SIG-M5 treated with dmso at 0.1 percent for 504 hours (cell line): ENCODE data around the gene RBP5.

Source experiments
- DNase-seq: peaks from one replicate; lab custom pipeline; 2025; ENCODE audit not compliant: unreplicated experiment; lab: John Stamatoyannopoulos, UW

The RBP5 gene

DNA sequence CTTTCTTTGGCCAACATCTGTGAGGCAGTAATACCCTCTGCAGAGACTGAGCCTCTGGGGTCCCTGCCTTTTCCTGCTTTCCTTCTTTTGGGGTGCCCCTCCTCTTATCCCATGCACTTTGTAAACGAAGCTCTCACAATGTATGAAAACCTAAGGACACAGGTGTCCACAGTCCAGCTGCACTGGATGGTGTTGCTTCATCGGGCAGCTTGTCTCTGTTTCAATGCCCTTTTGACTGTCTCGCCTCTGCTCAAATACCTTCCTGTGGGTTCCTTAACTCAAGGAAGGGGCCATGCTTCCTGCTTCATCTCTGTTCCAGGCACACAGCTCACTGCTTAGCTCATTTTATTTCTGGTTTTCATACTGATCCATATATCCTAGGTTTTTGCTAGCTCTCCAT, 26.1 kb downstream of the RBP5 start:
- DNase-seq = no peak

- no peak for DNase-seq
These were observed 27.0 kb downstream of the RBP5 start for GRCh38 chr12:7101694-7102131.

DNA sequence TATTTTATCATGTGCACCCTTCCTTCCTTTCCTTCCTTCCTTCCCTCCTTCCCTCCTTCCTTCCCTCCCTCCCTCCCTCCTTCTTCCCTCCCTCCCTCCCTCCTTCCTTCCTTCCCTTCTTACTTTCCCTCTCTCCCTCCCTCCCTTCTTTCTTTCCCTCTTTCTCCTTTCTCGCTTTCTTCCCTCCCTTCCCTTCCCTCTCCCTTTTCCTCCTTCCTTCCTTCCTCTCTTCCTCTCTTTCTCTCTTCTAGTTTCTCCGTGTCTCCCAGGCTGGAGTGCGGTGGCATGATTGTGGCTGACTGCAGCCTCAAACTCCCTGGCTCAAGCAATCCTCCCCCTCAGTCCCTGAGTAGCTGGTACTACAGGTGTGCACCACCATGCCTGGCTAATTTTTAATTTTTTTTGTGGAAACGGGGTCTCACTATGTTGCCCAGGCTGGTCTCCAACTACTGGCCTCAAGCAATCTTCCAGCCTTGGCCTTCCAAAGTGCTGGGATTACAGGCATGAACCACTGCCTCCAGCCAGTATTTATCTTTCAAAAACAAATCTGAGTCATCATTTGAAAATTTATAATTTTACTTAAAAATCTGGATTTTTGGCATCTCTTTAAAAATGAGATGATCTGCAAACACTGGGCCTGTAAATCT, 27.5 kb downstream of the RBP5 start:
- no peak for DNase-seq

DNA sequence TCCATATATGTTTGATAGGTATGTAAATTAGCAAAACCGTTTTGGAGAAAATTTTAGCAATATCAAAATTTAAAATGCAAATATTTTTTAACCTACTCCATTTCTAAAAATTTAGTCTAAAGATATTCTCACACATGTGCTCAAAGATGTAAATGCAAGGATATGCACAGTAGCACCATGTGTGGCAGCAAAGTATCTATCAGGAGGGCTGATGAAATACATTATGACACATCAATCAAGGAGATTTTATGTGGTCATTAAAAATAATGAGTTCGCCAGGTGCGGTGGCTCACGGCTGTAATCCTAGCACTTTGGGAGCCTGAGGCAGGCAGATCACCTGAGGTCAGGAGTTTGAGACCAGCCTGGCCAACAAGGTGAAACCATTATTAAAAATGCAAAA, 28.4 kb downstream of the RBP5 start:
- DNase-seq = no peak

DNA sequence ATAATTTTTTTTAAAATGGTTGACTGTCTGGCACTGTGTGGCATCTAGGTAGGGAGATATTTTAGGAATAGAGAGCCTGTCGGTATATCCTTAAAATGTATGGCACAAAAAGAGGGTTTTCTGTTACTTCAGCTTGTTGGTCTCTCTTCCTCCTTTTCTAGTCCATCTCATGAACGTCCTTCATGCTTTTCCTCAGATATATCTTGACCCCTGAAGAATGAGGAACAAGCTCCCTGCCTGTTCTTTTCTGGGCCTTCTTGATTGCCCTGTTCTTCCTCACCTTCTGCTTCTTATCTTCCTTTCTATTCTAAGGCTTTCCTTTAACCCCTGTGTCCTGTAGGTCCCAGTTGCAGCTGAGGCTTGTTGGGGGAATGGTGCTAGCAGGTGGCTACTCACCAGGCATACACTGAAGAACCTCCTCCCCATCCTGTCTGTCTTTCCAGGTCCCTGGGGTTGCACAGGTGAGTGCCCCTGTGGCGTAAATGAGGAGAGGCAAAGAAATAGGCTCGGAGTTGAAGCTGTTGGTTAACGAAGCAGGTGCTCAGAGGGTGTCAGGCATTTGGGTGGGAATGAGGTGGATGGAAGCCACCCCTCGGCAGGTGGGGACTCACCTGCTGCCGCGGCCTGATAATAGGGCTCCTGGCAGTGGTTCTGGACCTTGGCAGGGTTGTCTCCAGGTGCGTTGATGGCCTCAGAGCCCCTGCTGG, 29.2 kb downstream of the RBP5 start:
- peak; percentile 48 for DNase-seq

DNA sequence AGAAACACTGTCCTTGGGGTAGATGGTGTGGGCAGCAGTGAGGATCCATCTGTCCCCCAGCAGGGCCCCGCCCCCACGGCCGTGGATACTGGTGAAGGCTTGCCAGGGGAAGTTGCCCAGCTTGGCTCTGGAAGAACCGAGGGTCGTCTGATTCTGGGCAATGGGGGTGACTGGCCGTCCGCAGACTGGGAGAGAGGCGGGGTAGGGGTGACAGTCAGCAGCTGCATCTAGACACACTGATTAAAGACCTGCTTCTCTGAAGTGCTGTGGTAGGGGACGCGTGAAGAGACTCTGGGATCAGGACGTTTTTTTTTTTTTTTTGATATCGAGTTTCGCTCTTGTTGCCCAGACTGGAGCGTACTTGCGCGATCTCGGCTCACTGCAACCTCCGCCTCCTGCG, 31.7 kb downstream of the RBP5 start:
- DNase-seq = no peak

GRCh38 chr12:7096006-7096932, 32.4 kb downstream of the RBP5 start:
- no peak for DNase-seq

GRCh38 chr12:7093892-7094291, 34.8 kb downstream of the RBP5 start:
- no peak for DNase-seq

GRCh38 chr12:7093486-7093885, 35.2 kb downstream of the RBP5 start:
- no peak for DNase-seq

DNA sequence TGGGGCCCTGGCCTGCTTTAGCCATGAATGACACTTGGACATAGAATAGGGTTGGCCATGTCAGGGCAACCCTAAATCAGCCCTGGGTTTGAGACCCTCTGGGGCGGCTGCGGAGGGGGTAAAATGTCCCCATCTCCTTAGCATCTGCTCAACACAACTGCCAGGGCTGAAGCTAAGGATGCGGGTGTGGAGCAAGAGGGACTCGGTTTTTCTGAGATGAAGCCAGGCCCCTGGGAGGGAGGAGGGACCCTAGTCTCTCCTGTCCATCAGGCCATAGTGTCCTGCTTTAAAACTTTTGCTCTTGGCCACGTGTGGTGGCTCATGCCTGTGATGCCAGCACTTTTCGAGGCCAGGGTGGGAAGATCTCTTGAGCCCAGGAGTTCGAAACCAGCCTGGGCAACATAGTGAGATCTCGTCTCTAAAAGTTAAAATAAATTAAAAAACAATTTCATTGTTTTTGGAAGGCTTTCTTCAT, 35.7 kb downstream of the RBP5 start:
- DNase-seq = no peak

GRCh38 chr12:7092229-7092985, 36.3 kb downstream of the RBP5 start, which contains the start of gene C1R:
Gene C1R (minus strand): TSS chr12:7092445. CDS start chr12:7092388, 57 bp downstream.
- DNase-seq = peak; percentile 42

- DNase-seq = no peak
These were observed 36.9 kb downstream of the RBP5 start for GRCh38 chr12:7091660-7092228.

GRCh38 chr12:7091171-7091570, 37.5 kb downstream of the RBP5 start:
- no peak for DNase-seq

GRCh38 chr12:7090222-7090998, 38.3 kb downstream of the RBP5 start:
- no peak for DNase-seq

GRCh38 chr12:7089196-7089871, 39.4 kb downstream of the RBP5 start:
- no peak for DNase-seq

- no peak for DNase-seq
These were observed 45.6 kb downstream of the RBP5 start for GRCh38 chr12:7083125-7083524.

- DNase-seq = no peak
These were observed 47.7 kb downstream of the RBP5 start for GRCh38 chr12:7081037-7081436.

DNA sequence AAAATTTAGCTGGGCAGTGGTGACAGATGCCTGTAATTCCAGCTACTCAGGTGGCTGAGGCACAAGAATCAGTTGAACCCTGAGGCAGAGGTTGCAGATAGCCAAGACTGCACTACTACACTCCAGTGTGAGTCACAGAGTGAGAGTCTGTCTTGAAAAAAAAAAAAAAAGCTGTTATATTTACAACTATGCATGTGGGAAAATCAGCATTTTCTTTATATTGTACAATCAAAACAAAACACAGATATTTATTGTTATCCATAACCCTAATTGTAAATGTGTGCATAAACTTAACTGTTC, 48.9 kb downstream of the RBP5 start:
- no peak for DNase-seq

GRCh38 chr12:7078163-7078562, 50.5 kb downstream of the RBP5 start:
- no peak for DNase-seq
